ENCODE measurements around the gene SLC9A9. TPM values are rescaled to one million over a fixed set of nuclear protein-coding genes. Genes with fewer than 3 reads are reported as not detected.

The SLC9A9 gene
- total and polyA plus RNA-seq, 2 of the 8 experiments (the other 6 are each of a cell fraction or from before 2014, with no cell fraction given), result 0.48 to 1.1 TPM

- no peak overlapping the region for H2BK20ac ChIP-seq (ENCODE audit: low read length)
- H4K91ac ChIP-seq (replicated peaks; ENCODE audit: insufficient read length, low read length), result no peak overlapping the region
- no peaks in the 10 kb centered on the region for H3K79me2 ChIP-seq (ENCODE audit: control insufficient read depth in 1 of 2, insufficient read depth in 2 of 2, low read length in 2 of 2)
- no peaks in the 10 kb centered on the region for H3K23me2 ChIP-seq (ENCODE audit: low read depth, low read length)
- no peak overlapping the region for H2AFZ ChIP-seq (ENCODE audit: low read length)
- H2BK12ac ChIP-seq (ENCODE audit: low read depth, low read length), result no peak overlapping the region
- no peak overlapping the region for H2AK5ac ChIP-seq (ENCODE audit: low read depth, low read length)
- no peak overlapping the region for H2BK15ac ChIP-seq (ENCODE audit: low read length)
- 90% methylated on average over 2 of the region's 2 CpGs; no CpG with 5 or more reads in 1 of the 2 experiments for WGBS, 2 experiments (ENCODE audit: extremely low coverage in 1 of 2, insufficient coverage in 1 of 2, insufficient read length in 1 of 2, insufficient replicate concordance in 2 of 2, low coverage in 1 of 2, low lambda C conversion rate in 2 of 2, missing lambda C conversion rate in 1 of 2)
- no peak overlapping the region for H2BK5ac ChIP-seq (ENCODE audit: low read depth, low read length)
- CTCF ChIA-PET (ENCODE audit: partially characterized antibody), result no interaction called here
- no peak overlapping the region for H3K18ac ChIP-seq (ENCODE audit: extremely low read depth, low read length)
- no peaks in the 10 kb centered on the region for H3K27me3 ChIP-seq (replicated peaks in 1 of 4; ENCODE audit: control insufficient read depth in 3 of 4, extremely low read depth in 1 of 4, insufficient read depth in 3 of 4, low read length in 3 of 4)
- H3K79me1 ChIP-seq (ENCODE audit: low read depth, low read length), result no peaks in the 10 kb centered on the region
- H2BK120ac ChIP-seq (replicated peaks; ENCODE audit: low read depth, low read length), result no peak overlapping the region
- H3K4me1 ChIP-seq (replicated peaks in 1 of 4; ENCODE audit: control insufficient read depth in 3 of 4, insufficient read depth in 4 of 4, low read length in 3 of 4), result peaks cover 0 to 14% (median 6%) of the 10 kb centered on the region in 4 experiments; a peak in 3 of 7 replicates
- H4K8ac ChIP-seq (ENCODE audit: extremely low read depth, insufficient read depth, low read length), result no peak overlapping the region
- H3K27ac ChIP-seq (ENCODE audit: low read depth, low read length), result no peak overlapping the region
- POLR2A ChIA-PET (ENCODE audit: partially characterized antibody), result no interaction called here
- H3K56ac ChIP-seq (replicated peaks; ENCODE audit: insufficient read length, low read depth, low read length), result no peak overlapping the region
- no peak overlapping the region for H3K4me2 ChIP-seq (ENCODE audit: insufficient read depth in 1 of 2, low read depth in 2 of 2, low read length in 2 of 2)
- H4K20me1 ChIP-seq (replicated peaks in 1 of 2; ENCODE audit: control insufficient read depth in 1 of 2, insufficient read depth in 2 of 2, low read length in 2 of 2), result no peaks in the 10 kb centered on the region
- no peak overlapping the region for H3K4ac ChIP-seq (replicated peaks; ENCODE audit: insufficient read length, low read depth, low read length)
- H3K23ac ChIP-seq (ENCODE audit: insufficient read length), result no peak overlapping the region
- no peak overlapping the region for H3K4me3 ChIP-seq (ENCODE audit: extremely low read depth in 1 of 4, insufficient read depth in 2 of 4, low read depth in 3 of 4, low read length in 4 of 4)
- DNase-seq (ENCODE audit: low read depth in 1 of 2, low spot score in 2 of 2) (no peak), FAIRE-seq (no peak)
- no peaks in the 10 kb centered on the region for H3K36me3 ChIP-seq (ENCODE audit: control insufficient read depth in 2 of 4, insufficient read depth in 4 of 4, low read length in 3 of 4)
- H3K9me3 ChIP-seq (ENCODE audit: insufficient read depth in 2 of 2, low read depth in 1 of 2, low read length in 1 of 2), result no peaks in the 10 kb centered on the region
- H3K9ac ChIP-seq (replicated peaks in 1 of 4; ENCODE audit: extremely low read depth in 1 of 4, low read depth in 3 of 4, low read length in 3 of 4), result no peak overlapping the region
- no peak overlapping the region for H4K5ac ChIP-seq (ENCODE audit: insufficient read length, low read depth, low read length)
- no peak overlapping the region for H3K14ac ChIP-seq (ENCODE audit: insufficient read length)
- no peak for TF ChIP-seq CHD7 (IDR thresholded peaks at IDR 0.05; ENCODE audit: insufficient replicate concordance, low read length)
Observed at GRCh38 chr3:143843587-143843986, 4.7 kb downstream of the SLC9A9 start.
